IPS-18c (cell line): ENCODE measurements around the gene REC114.
"Not testable (repeated sequence)": the region's sequence is repeated elsewhere in the genome, so short reads cannot be mapped to it uniquely, and the experiment has no call there.

Experiments used
- H3K4me3 ChIP-seq: 2 replicates; pipeline ENCODE4 v1.7.0; 2013; ENCODE audit warnings: low read depth, mild to moderate bottlenecking, low read length, moderate library complexity; ENCODE audit not compliant: insufficient read depth
- H3K9me3 ChIP-seq: one replicate; pipeline ENCODE4 v1.6.1; 2013; ENCODE audit warnings: mild to moderate bottlenecking, low read length, moderate library complexity; ENCODE audit not compliant: control insufficient read depth, insufficient read depth

Gene REC114

GRCh38 chr15:73555080-73555479 lies 112.1 kb downstream of the REC114 start:
- no peak overlapping the region for H3K4me3 ChIP-seq
- no peaks in the 10 kb centered on the region for H3K9me3 ChIP-seq

GRCh38 chr15:73558529-73558928 lies 115.6 kb downstream of the REC114 start:
- Histone ChIP-seq H3K9me3 (no peaks in the 10 kb centered on the region), H3K4me3 (no peak overlapping the region)

GRCh38 chr15:73560501-73561117 lies 117.6 kb downstream of the REC114 start:
- no peaks in the 10 kb centered on the region for H3K9me3 ChIP-seq
- H3K4me3 ChIP-seq: no peak overlapping the region

- Histone ChIP-seq H3K4me3 (no peak overlapping the region), H3K9me3 (no peaks in the 10 kb centered on the region)
Observed at GRCh38 chr15:73564255-73564654, 121.3 kb downstream of the REC114 start.

- Histone ChIP-seq H3K9me3 (no peaks in the 10 kb centered on the region), H3K4me3 (no peak overlapping the region)
Observed at GRCh38 chr15:73567020-73567419, 124.1 kb downstream of the REC114 start.

- Histone ChIP-seq H3K9me3 (no peaks in the 10 kb centered on the region), H3K4me3 (no peak overlapping the region)
Observed at GRCh38 chr15:73568564-73569280, 125.8 kb downstream of the REC114 start.

GRCh38 chr15:73569361-73569760 lies 126.4 kb downstream of the REC114 start:
- H3K4me3 ChIP-seq: no peak overlapping the region
- no peaks in the 10 kb centered on the region for H3K9me3 ChIP-seq

GRCh38 chr15:73570355-73571032 lies 127.5 kb downstream of the REC114 start:
- no peaks in the 10 kb centered on the region for H3K9me3 ChIP-seq
- H3K4me3 ChIP-seq: no peak overlapping the region

- no peak overlapping the region for H3K4me3 ChIP-seq
- no peaks in the 10 kb centered on the region for H3K9me3 ChIP-seq
Observed at GRCh38 chr15:73571346-73571745, 128.4 kb downstream of the REC114 start.

GRCh38 chr15:73572296-73572695 lies 129.3 kb downstream of the REC114 start:
- H3K9me3 ChIP-seq: no peaks in the 10 kb centered on the region
- no peak overlapping the region for H3K4me3 ChIP-seq

GRCh38 chr15:73573037-73573436 lies 130.1 kb downstream of the REC114 start:
- H3K4me3 ChIP-seq: no peak overlapping the region
- no peaks in the 10 kb centered on the region for H3K9me3 ChIP-seq

GRCh38 chr15:73573572-73573971 lies 130.6 kb downstream of the REC114 start:
- Histone ChIP-seq H3K9me3 (no peaks in the 10 kb centered on the region), H3K4me3 (no peak overlapping the region)

- Histone ChIP-seq H3K4me3 (no peak overlapping the region), H3K9me3 (no peaks in the 10 kb centered on the region)
Observed at GRCh38 chr15:73575636-73576247, 132.8 kb downstream of the REC114 start.

- not testable (repeated sequence) for H3K4me3 ChIP-seq, H3K9me3 ChIP-seq
Observed at GRCh38 chr15:73577593-73577992, 134.6 kb downstream of the REC114 start.

- Histone ChIP-seq H3K9me3 (no peaks in the 10 kb centered on the region), H3K4me3 (no peak overlapping the region)
Observed at GRCh38 chr15:73578026-73578425, 135.1 kb downstream of the REC114 start.

- no peaks in the 10 kb centered on the region for H3K9me3 ChIP-seq
- no peak overlapping the region for H3K4me3 ChIP-seq
Observed at GRCh38 chr15:73582851-73583379, 140.0 kb downstream of the REC114 start.

- Histone ChIP-seq H3K9me3 (no peaks in the 10 kb centered on the region), H3K4me3 (no peak overlapping the region)
Observed at GRCh38 chr15:73583544-73583943, 140.6 kb downstream of the REC114 start.
